Epithelial cell of proximal tubule (primary cell): ENCODE data around the gene TMEM108. TPM values are rescaled to one million over a fixed set of nuclear protein-coding genes. Genes with fewer than 3 reads are reported as not detected.

ENCODE experiments used
- DNase-seq: peaks from one replicate; pipeline ENCODE4 v3.0.0-alpha.2; 2011; ENCODE audit warnings: low read depth
- H3K4me3 ChIP-seq: 2 replicates; pipeline ENCODE4 v1.5.1; 2011; ENCODE audit warnings: low read depth, mild to moderate bottlenecking, low read length
- CTCF ChIP-seq: conservative IDR thresholded peaks from 2 replicates; pipeline ENCODE4 v1.5.1; 2012; ENCODE audit warnings: low read depth, mild to moderate bottlenecking, low read length
- total RNA-seq: library from RNA; depleted of rRNA; stranded (reverse); fragments of >200 nt; gene quantifications from 2 replicates; pipeline ENCODE4 v1.2.3, GENCODE V29; 2015

Gene TMEM108
- total RNA-seq, 1 donor from 2014 or later: 1.7 TPM

GRCh38 chr3:133283958-133284807 lies 246.0 kb downstream of the TMEM108 start:
- no peak for DNase-seq
- no peak for TF ChIP-seq CTCF
- no peak overlapping the region for H3K4me3 ChIP-seq

GRCh38 chr3:133289322-133289721 lies 251.1 kb downstream of the TMEM108 start:
- no peak for TF ChIP-seq CTCF
- no peak for DNase-seq

GRCh38 chr3:133292296-133292695 lies 254.1 kb downstream of the TMEM108 start:
- TF ChIP-seq CTCF: no peak
- H3K4me3 ChIP-seq: no peak overlapping the region
- no peak for DNase-seq

More at GRCh38 chr3:133289322-133289721, 251.1 kb downstream of the TMEM108 start:
- no peak overlapping the region for H3K4me3 ChIP-seq

- no peak for TF ChIP-seq CTCF
- H3K4me3 ChIP-seq: no peak overlapping the region
- no peak for DNase-seq
These were observed 255.4 kb downstream of the TMEM108 start for GRCh38 chr3:133293397-133294110.

GRCh38 chr3:133294253-133294652 lies 256.1 kb downstream of the TMEM108 start:
- H3K4me3 ChIP-seq: no peak overlapping the region
- TF ChIP-seq CTCF: no peak
- DNase-seq: no peak

GRCh38 chr3:133295199-133295901 lies 257.2 kb downstream of the TMEM108 start:
- TF ChIP-seq CTCF: no peak
- H3K4me3 ChIP-seq: no peak overlapping the region
- DNase-seq: no peak
